HG03520 (cell line): ENCODE measurements around the gene HOXB8.

Source experiments
- ATAC-seq: cut with Tn5 transposase; IDR thresholded peaks from one replicate; pipeline ENCODE4 v1.9.1; 2021; ENCODE audit warnings: mild to moderate bottlenecking, moderate library complexity; ENCODE audit not compliant: unreplicated experiment

The HOXB8 gene

GRCh38 chr17:48637323-48638260, 22.5 kb upstream of the HOXB8 start:
- no peak for ATAC-seq

- ATAC-seq, result no peak
Observed at GRCh38 chr17:48636177-48637018, 21.3 kb upstream of the HOXB8 start.

GRCh38 chr17:48634493-48635208, 19.6 kb upstream of the HOXB8 start:
- no peak for ATAC-seq

- no peak for ATAC-seq
Observed at GRCh38 chr17:48633266-48633677, 18.2 kb upstream of the HOXB8 start.

GRCh38 chr17:48632579-48633265, 17.6 kb upstream of the HOXB8 start:
- ATAC-seq, result no peak

- no peak for ATAC-seq
Observed at GRCh38 chr17:48631693-48632578, 16.8 kb upstream of the HOXB8 start.

GRCh38 chr17:48630925-48631692, 16.0 kb upstream of the HOXB8 start:
- ATAC-seq, result no peak

- no peak for ATAC-seq
Observed at GRCh38 chr17:48630009-48630924, 15.2 kb upstream of the HOXB8 start.

GRCh38 chr17:48629411-48629759, 14.3 kb upstream of the HOXB8 start:
- ATAC-seq, result no peak

GRCh38 chr17:48628649-48629410, 13.7 kb upstream of the HOXB8 start:
- no peak for ATAC-seq

GRCh38 chr17:48627623-48628521, 12.8 kb upstream of the HOXB8 start:
- no peak for ATAC-seq

- no peak for ATAC-seq
Observed at GRCh38 chr17:48627118-48627597, 12.1 kb upstream of the HOXB8 start.

- no peak for ATAC-seq
Observed at GRCh38 chr17:48626245-48627117, 11.4 kb upstream of the HOXB8 start, which contains the start of gene HOXB9. Gene HOXB9 (minus strand): TSS chr17:48626358. CDS start chr17:48626269, 89 bp downstream.

GRCh38 chr17:48625495-48626244, 10.6 kb upstream of the HOXB8 start:
- ATAC-seq, result no peak
